IMR-90 (cell line): ENCODE results near the gene PLA2G12A. TPM values are rescaled to one million over a fixed set of nuclear protein-coding genes. Genes with fewer than 3 reads are reported as not detected.

ENCODE experiments used
- ATAC-seq: fragments of 200-7000 bp; cut with Tn5 transposase; 2 replicates; pipeline ENCODE4 v1.9.1; 2020; ENCODE audit warnings: low read depth, mild to moderate bottlenecking, moderate library complexity
- BruUV-seq: library from RNA; stranded (reverse); fragments of 400-500 nt; replicated peaks from 2 replicates; lab custom pipeline; 2021; lab: Mats Ljungman, UMichigan
- CTCF ChIA-PET: fragments of 300-600 bp; formaldehyde crosslinking; extraction: SDS; loops from one replicate; lab custom pipeline; 2021; ENCODE audit warnings: antibody characterized with exemption; lab: Yijun Ruan, JAX
- POLR2A ChIA-PET: fragments of 300-600 bp; sonication (Branson Sonifier 250); formaldehyde crosslinking; loops from one replicate; lab custom pipeline; 2022; ENCODE audit warnings: antibody characterized with exemption; ENCODE audit not compliant: unreplicated experiment; lab: Charles Lee
- DNase-seq: peaks from one replicate; pipeline ENCODE4 v3.0.0; 2013
- H2AFZ ChIP-seq: replicated peaks from 2 replicates; pipeline ENCODE3; 2013; ENCODE audit warnings: low read length, mild to moderate bottlenecking; ENCODE audit not compliant: poor library complexity
- H2AK5ac ChIP-seq: 2 replicates; pipeline ENCODE4 v1.6.1; 2013; ENCODE audit warnings: low read depth, low read length, inconsistent platforms
- H2AK9ac ChIP-seq: replicated peaks from 2 replicates; pipeline ENCODE3; 2013; ENCODE audit warnings: mild to moderate bottlenecking, low read depth, low read length, moderate library complexity; ENCODE audit not compliant: poor library complexity
- H2BK120ac ChIP-seq: 2 replicates; pipeline ENCODE4 v1.6.1; 2013; ENCODE audit warnings: low read depth, low read length, inconsistent platforms
- H2BK15ac ChIP-seq: 3 replicates; pipeline ENCODE4 v1.6.1; 2013; ENCODE audit warnings: low read depth, low read length, inconsistent platforms
- H2BK20ac ChIP-seq: 2 replicates; pipeline ENCODE4 v1.6.1; 2013; ENCODE audit warnings: low read depth, mild to moderate bottlenecking, inconsistent platforms, low read length, moderate library complexity
- H2BK5ac ChIP-seq: 2 replicates; pipeline ENCODE4 v1.6.1; 2013; ENCODE audit warnings: mild to moderate bottlenecking, low read depth, low read length, inconsistent platforms; ENCODE audit not compliant: poor library complexity, severe bottlenecking
- H3K14ac ChIP-seq: replicated peaks from 2 replicates; pipeline ENCODE4 v1.6.1; 2013; ENCODE audit warnings: low read depth, low read length, inconsistent platforms
- H3K18ac ChIP-seq: 2 replicates; pipeline ENCODE4 v1.6.1; 2013; ENCODE audit warnings: low read depth, low read length, control low read depth
- H3K23ac ChIP-seq: 2 replicates; pipeline ENCODE4 v1.6.1; 2013; ENCODE audit warnings: low read depth, low read length, inconsistent platforms
- H3K27ac ChIP-seq: 2 replicates; pipeline ENCODE4 v1.5.1; 2013; ENCODE audit warnings: mild to moderate bottlenecking, control low read depth, low read length; ENCODE audit not compliant: insufficient read depth
- H3K27me3 ChIP-seq: 2 replicates; pipeline ENCODE4 v1.6.1; 2013; ENCODE audit warnings: low read length; ENCODE audit not compliant: control insufficient read depth, insufficient read depth
- H3K36me3 ChIP-seq: 2 replicates; pipeline ENCODE4 v1.6.1; 2013; ENCODE audit warnings: low read length, mixed read lengths; ENCODE audit not compliant: control insufficient read depth, insufficient read depth
- H3K4ac ChIP-seq: 2 replicates; pipeline ENCODE4 v1.6.1; 2013; ENCODE audit warnings: low read depth, low read length, inconsistent platforms
- H3K4me1 ChIP-seq: 2 replicates; pipeline ENCODE4 v1.6.1; 2013; ENCODE audit warnings: low read length, mixed read lengths; ENCODE audit not compliant: control insufficient read depth, insufficient read depth
- H3K4me2 ChIP-seq: 2 replicates; pipeline ENCODE4 v1.6.1; 2013; ENCODE audit warnings: low read depth, mild to moderate bottlenecking, control low read depth, low read length, moderate library complexity
- H3K4me3 ChIP-seq: 2 replicates; pipeline ENCODE4 v1.5.1; 2013; ENCODE audit warnings: low read depth, mild to moderate bottlenecking, control low read depth, low read length, moderate library complexity; ENCODE audit not compliant: insufficient read depth
- H3K56ac ChIP-seq: 2 replicates; pipeline ENCODE4 v1.6.1; 2013; ENCODE audit warnings: low read length, inconsistent platforms; ENCODE audit not compliant: insufficient read depth; ENCODE audit errors: extremely low read depth
- H3K79me1 ChIP-seq, 2 experiments: 2 replicates each; pipeline ENCODE4 v1.6.1; 2013; ENCODE audit warnings: low read length in 2 of 2, inconsistent platforms in 1 of 2, low read depth in 1 of 2
- H3K9ac ChIP-seq: 2 replicates; pipeline ENCODE4 v1.6.1; 2013; ENCODE audit warnings: low read depth, low read length, control low read depth
- H3K9me1 ChIP-seq: 2 replicates; pipeline ENCODE4 v1.6.1; 2013; ENCODE audit warnings: low read length, inconsistent platforms; ENCODE audit not compliant: insufficient read depth
- H3K9me3 ChIP-seq: 2 replicates; pipeline ENCODE4 v1.6.1; 2013; ENCODE audit warnings: low read length; ENCODE audit not compliant: control insufficient read depth, insufficient read depth
- H4K20me1 ChIP-seq: 2 replicates; pipeline ENCODE4 v1.6.1; 2013; ENCODE audit warnings: low read length, inconsistent platforms; ENCODE audit not compliant: insufficient read depth
- H4K5ac ChIP-seq: 2 replicates; pipeline ENCODE4 v1.6.1; 2013; ENCODE audit warnings: mild to moderate bottlenecking, low read depth, low read length, control low read depth
- H4K8ac ChIP-seq, 2 experiments: 2 replicates each; pipeline ENCODE4 v1.6.1; 2013; ENCODE audit warnings: low read depth in 2 of 2, low read length in 2 of 2, control low read depth in 1 of 2, inconsistent platforms in 1 of 2
- H4K91ac ChIP-seq: 2 replicates; pipeline ENCODE4 v1.6.1; 2013; ENCODE audit warnings: low read depth, low read length, inconsistent platforms; ENCODE audit not compliant: insufficient read depth
- BHLHE40 ChIP-seq: fragments of 150-350 bp; IDR thresholded peaks from 2 replicates; pipeline ENCODE4 v1.6.1; 2016; ENCODE audit warnings: mild to moderate bottlenecking, low read depth, low read length
- CEBPB ChIP-seq: IDR thresholded peaks from 2 replicates; pipeline ENCODE4 v1.6.1; 2012; ENCODE audit warnings: low read depth, low read length, improper control_type of control experiment
- CHD1 ChIP-seq: IDR thresholded peaks from 2 replicates; pipeline ENCODE4 v1.6.1; 2012; ENCODE audit warnings: low read depth, low read length, improper control_type of control experiment
- MAFK ChIP-seq: IDR thresholded peaks from 2 replicates; pipeline ENCODE4 v1.6.1; 2012; ENCODE audit warnings: low read depth, low read length, improper control_type of control experiment
- MAZ ChIP-seq: IDR thresholded peaks from 2 replicates; pipeline ENCODE4 v1.6.1; 2012; ENCODE audit warnings: low read depth, mild to moderate bottlenecking, low read length, improper control_type of control experiment, moderate library complexity, borderline replicate concordance
- NFE2L2 ChIP-seq: fragments of 150-350 bp; IDR thresholded peaks from 2 replicates; pipeline ENCODE4 v1.6.1; 2016; ENCODE audit warnings: low read depth, mild to moderate bottlenecking, low read length
- POLR2A ChIP-seq: IDR thresholded peaks from 2 replicates; pipeline ENCODE4 v1.6.1; 2012; ENCODE audit warnings: mild to moderate bottlenecking, low read depth, low read length
- WGBS, 2 experiments: methylation state at CpG; one replicate each; pipeline versions ENCODE4 v1.1.5 to v1.1.7; 2013; ENCODE audit warnings: missing lambda C conversion rate in 2 of 2; ENCODE audit not compliant: insufficient read length in 1 of 2; ENCODE audit errors: extremely low coverage in 2 of 2; 5-methylcytosine and 5-hydroxymethylcytosine counted together
- dilution Hi-C: fragments of 300-500 bp; cut with HindIII; formaldehyde crosslinking; loops from one replicate; pipeline ENCODE4 v1.14.3; 2018; ENCODE audit warnings: low sequenced_read_pairs; ENCODE audit not compliant: unreplicated experiment
- in situ Hi-C: fragments of 300-500 bp; cut with MboI; formaldehyde crosslinking; loops from 3 replicates; pipeline ENCODE4 v1.14.3; 2019; ENCODE audit warnings: low sequenced_read_pairs, inconsistent platforms, mixed read lengths
- intact Hi-C: fragments of 100-400 bp; cut with micrococcal nuclease; formaldehyde crosslinking; loops from 2 replicates; pipeline ENCODE4 v1.10.0; 2022
- polyA plus RNA-seq, 3 experiments: library from polyadenylated mRNA; depleted of rRNA; stranded (reverse); fragments of >200 nt; gene quantifications; 2 replicates each; pipeline ENCODE4 v1.2.3, GENCODE V29; 2012; ENCODE audit warnings: low replicate concordance in 1 of 3
- total RNA-seq: library from RNA; depleted of rRNA; stranded (reverse); fragments of >200 nt; gene quantifications from 2 replicates; pipeline ENCODE4 v1.2.3, GENCODE V29; 2012
- TF ChIP-seq, protein P1 (sequence below): fragments of 150-350 bp; IDR thresholded peaks from 2 replicates; pipeline ENCODE4 v1.6.1; 2016; ENCODE audit warnings: low read depth, mild to moderate bottlenecking, low read length, moderate library complexity, borderline replicate concordance

PLA2G12A gene
- total and polyA plus RNA-seq, 2 of the 4 experiments (the other 2 are of a cell fraction): 10.3 to 17.4 TPM

DNA sequence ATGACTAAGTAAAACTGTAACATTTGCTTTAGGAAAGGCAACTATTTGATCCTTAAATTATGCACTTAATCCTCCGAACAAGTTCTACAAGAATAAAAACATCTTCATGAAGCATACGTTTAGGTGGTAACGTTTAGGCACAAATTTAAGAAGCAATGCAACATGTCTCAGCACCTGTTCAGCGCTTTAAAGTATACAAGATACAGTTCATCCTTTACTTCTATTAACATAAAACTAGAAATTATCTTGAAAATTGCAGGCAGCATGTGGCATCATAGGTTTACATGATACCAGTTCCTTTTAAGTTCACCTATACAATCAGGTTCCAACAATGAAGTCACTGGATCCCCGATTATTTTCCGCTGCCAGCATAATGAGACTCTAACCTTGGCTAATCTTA lies 1.5 kb downstream of the PLA2G12A start:
- POLR2A ChIA-PET: no interaction called here
- peaks cover 4% of the 10 kb centered on the region for H3K9me1 ChIP-seq
- H3K9me3 ChIP-seq: no peaks in the 10 kb centered on the region
- H2BK120ac ChIP-seq: no peak overlapping the region
- H3K4me2 ChIP-seq: peak overlapping the region; percentile 100
- H2BK15ac ChIP-seq: no peak overlapping the region
- no peak overlapping the region for H2BK20ac ChIP-seq
- no peak for ATAC-seq
- H3K9ac ChIP-seq: no peak overlapping the region; the same call in 1 of the 2 replicates
- no peak overlapping the region for H3K4ac ChIP-seq
- dilution Hi-C loops (no loop called here), intact Hi-C loops (loop anchor here (2.0 kb wide), 1 partner anchor 26 kb away; the partner anchor contains the start of gene CASP6), in situ Hi-C loops (loop anchor here (10.0 kb wide), 1 partner anchor 294 kb away; the partner anchor contains the start of gene SEC24B)
- no peak overlapping the region for H3K56ac ChIP-seq
- no peaks in the 10 kb centered on the region for H3K36me3 ChIP-seq
- WGBS, 2 experiments: 59% methylated on average over 3 of the region's 6 CpGs; no CpG with 5 or more reads in 1 of the 2 experiments
- no peak overlapping the region for H3K18ac ChIP-seq
- no peak for TF ChIP-seq NFE2L2
- TF ChIP-seq MAZ: no peak
- no peak for TF ChIP-seq POLR2A
- no peak for TF ChIP-seq CHD1
- no peak for TF ChIP-seq CEBPB
- TF ChIP-seq MAFK: no peak
- no peak for TF ChIP-seq BHLHE40
- TF ChIP-seq, protein P1, sequence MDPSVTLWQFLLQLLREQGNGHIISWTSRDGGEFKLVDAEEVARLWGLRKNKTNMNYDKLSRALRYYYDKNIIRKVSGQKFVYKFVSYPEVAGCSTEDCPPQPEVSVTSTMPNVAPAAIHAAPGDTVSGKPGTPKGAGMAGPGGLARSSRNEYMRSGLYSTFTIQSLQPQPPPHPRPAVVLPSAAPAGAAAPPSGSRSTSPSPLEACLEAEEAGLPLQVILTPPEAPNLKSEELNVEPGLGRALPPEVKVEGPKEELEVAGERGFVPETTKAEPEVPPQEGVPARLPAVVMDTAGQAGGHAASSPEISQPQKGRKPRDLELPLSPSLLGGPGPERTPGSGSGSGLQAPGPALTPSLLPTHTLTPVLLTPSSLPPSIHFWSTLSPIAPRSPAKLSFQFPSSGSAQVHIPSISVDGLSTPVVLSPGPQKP: no peak
- H4K20me1 ChIP-seq: no peaks in the 10 kb centered on the region
- no TSS peak for BruUV-seq
- H2AK9ac ChIP-seq: no peak overlapping the region
- no peak overlapping the region for H3K27ac ChIP-seq
- DNase-seq: no peak
- CTCF ChIA-PET: no interaction called here
- no peak overlapping the region for H4K8ac ChIP-seq
- no peak overlapping the region; the same call in 1 of the 2 replicates for H4K5ac ChIP-seq
- H2BK5ac ChIP-seq: peak overlapping the region; percentile 55
- H3K14ac ChIP-seq: no peak overlapping the region
- H3K79me1 ChIP-seq: peaks cover 17 to 19% of the 10 kb centered on the region in 2 experiments
- H3K4me3 ChIP-seq: peak overlapping the region; percentile 26; the same call in 1 of the 2 replicates
- H3K27me3 ChIP-seq: no peaks in the 10 kb centered on the region
- H3K4me1 ChIP-seq: peaks cover 5% of the 10 kb centered on the region; the same call in 1 of the 2 replicates
- H4K91ac ChIP-seq: no peak overlapping the region
- H3K23ac ChIP-seq: no peak overlapping the region; the same call in 1 of the 2 replicates
- no peak overlapping the region for H2AK5ac ChIP-seq
- no peak overlapping the region for H2AFZ ChIP-seq
